SK-N-SH (cell line): ENCODE results near the gene KCTD17. TPM values are rescaled to one million over a fixed set of nuclear protein-coding genes. Genes with fewer than 3 reads are reported as not detected.

ENCODE experiments used
- CTCF ChIA-PET: fragments of 300-600, 350-600 bp; formaldehyde crosslinking; extraction: SDS; loops from one replicate; lab custom pipeline; 2021; lab: Yijun Ruan, JAX
- POLR2A ChIA-PET: fragments of 350-600 bp; sonication (Branson Sonifier 250); formaldehyde crosslinking; extraction: SDS; loops from one replicate; lab custom pipeline; 2020; ENCODE audit warnings: antibody characterized with exemption, inconsistent platforms; lab: Yijun Ruan, JAX
- DNase-seq: peaks from one replicate; pipeline ENCODE4 v3.0.0; 2012
- H2AFZ ChIP-seq: fragments of 200-600 bp; sonication (generic); 2 replicates; pipeline ENCODE4 v1.8.1; 2016; ENCODE audit warnings: antibody characterized with exemption, mild to moderate bottlenecking, low read depth
- H3F3A ChIP-seq: fragments of 200-600 bp; sonication (generic); replicated peaks from 2 replicates; pipeline ENCODE3; 2016; ENCODE audit warnings: antibody characterized with exemption, mild to moderate bottlenecking; ENCODE audit not compliant: insufficient read depth
- H3K27ac ChIP-seq, 2 experiments: fragments of 200-500 bp in 1 of 2; fragments of 200-600 bp in 1 of 2; sonication (Bioruptor generic) in 1 of 2; sonication (generic), shearing (Covaris generic) in 1 of 2; 2 replicates each; pipeline versions ENCODE4 v1.5.1 to v1.6.1; 2014 to 2016; ENCODE audit warnings: low read depth in 2 of 2, inconsistent platforms in 1 of 2, low read length in 1 of 2, mild to moderate bottlenecking in 1 of 2, mixed read lengths in 1 of 2
- H3K27me3 ChIP-seq: fragments of 200-600 bp; sonication (generic), shearing (Covaris generic); 2 replicates; pipeline ENCODE4 v1.6.1; 2016; ENCODE audit warnings: mixed run types; ENCODE audit not compliant: insufficient read depth
- H3K36me3 ChIP-seq, 2 experiments: fragments of 200-500 bp in 1 of 2; fragments of 200-600 bp in 1 of 2; sonication (Bioruptor generic) in 1 of 2; sonication (generic) in 1 of 2; replicated peaks in 1 of 2; 2 replicates each; pipeline versions ENCODE3 to v1.5.1; 2014 to 2016; ENCODE audit warnings: low read length in 1 of 2, mild to moderate bottlenecking in 1 of 2; ENCODE audit not compliant: insufficient read depth in 2 of 2, control insufficient read depth in 1 of 2
- H3K4me1 ChIP-seq, 2 experiments: fragments of 200-500 bp in 1 of 2; fragments of 200-600 bp in 1 of 2; sonication (Bioruptor generic) in 1 of 2; sonication (generic), shearing (Covaris generic) in 1 of 2; 2 replicates each; pipeline versions ENCODE4 v1.5.1 to v1.6.1; 2014 to 2016; ENCODE audit warnings: low read depth in 1 of 2, low read length in 1 of 2, mixed run types in 1 of 2; ENCODE audit not compliant: insufficient read depth in 2 of 2, control insufficient read depth in 1 of 2
- H3K4me2 ChIP-seq: fragments of 200-600 bp; sonication (generic), shearing (Covaris generic); 2 replicates; pipeline ENCODE4 v1.6.1; 2017; ENCODE audit warnings: mixed run types
- H3K4me3 ChIP-seq, 2 experiments: fragments of 200-500 bp in 1 of 2; fragments of 200-600 bp in 1 of 2; sonication (Bioruptor generic) in 1 of 2; sonication (generic), shearing (Covaris generic) in 1 of 2; 2 replicates each; pipeline versions ENCODE4 v1.5.1 to v1.8.1; 2014 to 2016; ENCODE audit warnings: low read depth in 2 of 2, inconsistent platforms in 1 of 2, low read length in 1 of 2, mild to moderate bottlenecking in 1 of 2, mixed read lengths in 1 of 2, moderate library complexity in 1 of 2
- H3K79me2 ChIP-seq: fragments of 200-600 bp; sonication (generic); 2 replicates; pipeline ENCODE4 v1.8.1; 2017; ENCODE audit warnings: mild to moderate bottlenecking; ENCODE audit not compliant: insufficient read depth
- H3K9ac ChIP-seq: fragments of 200-600 bp; sonication (generic); 2 replicates; pipeline ENCODE4 v1.6.1; 2017; ENCODE audit warnings: mixed run types
- H3K9me2 ChIP-seq: fragments of 200-600 bp; sonication (generic); 2 replicates; pipeline ENCODE4 v1.6.1; 2017; ENCODE audit warnings: mixed run types
- H3K9me3 ChIP-seq: fragments of 200-600 bp; sonication (generic); 2 replicates; pipeline ENCODE4 v1.6.1; 2017; ENCODE audit warnings: mixed run types, mild to moderate bottlenecking, moderate library complexity
- H4K20me1 ChIP-seq: fragments of 200-600 bp; sonication (generic); 2 replicates; pipeline ENCODE4 v1.6.1; 2017; ENCODE audit warnings: mild to moderate bottlenecking, mixed run types; ENCODE audit not compliant: insufficient read depth
- CTCF ChIP-seq: fragments of 200-600 bp; sonication (generic); IDR thresholded peaks from 2 replicates; pipeline ENCODE4 v1.6.1; 2017; ENCODE audit warnings: antibody characterized with exemption, mild to moderate bottlenecking, moderate library complexity
- EZH2phosphoT487 ChIP-seq: fragments of 200-600 bp; sonication (generic); IDR thresholded peaks from 2 replicates; pipeline ENCODE4 v1.6.1; 2017; ENCODE audit warnings: low read depth, mixed run types, mild to moderate bottlenecking, antibody characterized with exemption, moderate library complexity, borderline replicate concordance
- FOSL2 ChIP-seq: IDR thresholded peaks from 2 replicates; pipeline ENCODE4 v1.4.0; 2012; ENCODE audit warnings: low read depth, mild to moderate bottlenecking, moderate library complexity, borderline replicate concordance
- FOXJ3 ChIP-seq: sonication (generic); formaldehyde crosslinking; IDR thresholded peaks from 2 replicates; pipeline ENCODE4 v1.5.1; 2020; ENCODE audit warnings: mild to moderate bottlenecking, missing genetic modification reagents
- FOXM1 ChIP-seq: IDR thresholded peaks from 2 replicates; pipeline ENCODE4 v1.4.0; 2012; ENCODE audit warnings: low read depth, mild to moderate bottlenecking
- GATA2 ChIP-seq: sonication (generic); formaldehyde crosslinking; IDR thresholded peaks from 2 replicates; pipeline ENCODE4 v1.5.0; 2020; ENCODE audit warnings: mild to moderate bottlenecking, missing genetic modification reagents
- JUND ChIP-seq: IDR thresholded peaks from 2 replicates; pipeline ENCODE4 v1.4.0; 2012
- MXI1 ChIP-seq: IDR thresholded peaks from 2 replicates; pipeline ENCODE4 v1.6.1; 2012; ENCODE audit warnings: mild to moderate bottlenecking, low read depth, low read length, improper control_type of control experiment
- RCOR1 ChIP-seq: fragments of 150-350 bp; IDR thresholded peaks from 2 replicates; pipeline ENCODE4 v1.6.1; 2017; ENCODE audit warnings: antibody characterized with exemption, low read length
- RFX5 ChIP-seq: IDR thresholded peaks from 2 replicates; pipeline ENCODE4 v1.6.1; 2012; ENCODE audit warnings: mild to moderate bottlenecking, improper control_type of control experiment, low read length
- RXRA ChIP-seq: IDR thresholded peaks from 2 replicates; pipeline ENCODE4 v1.4.0; 2012; ENCODE audit warnings: low read depth, mild to moderate bottlenecking, borderline replicate concordance
- SIN3A ChIP-seq: IDR thresholded peaks from 2 replicates; pipeline ENCODE4 v1.6.1; 2012; ENCODE audit warnings: low read depth, mild to moderate bottlenecking, low read length, moderate library complexity, borderline replicate concordance
- WGBS: methylation state at CpG from one replicate; pipeline ENCODE4 v1.1.6; 2017; ENCODE audit warnings: low lambda C conversion rate; 5-methylcytosine and 5-hydroxymethylcytosine counted together
- polyA plus RNA-seq, 3 experiments: library from polyadenylated mRNA; depleted of rRNA; stranded (reverse); fragments of >200 nt; gene quantifications; 2 replicates each; pipeline ENCODE4 v1.2.3, GENCODE V29; 2012
- TF ChIP-seq, protein P1 (sequence below): IDR thresholded peaks from 2 replicates; pipeline ENCODE4; 2012

The KCTD17 gene
- polyA plus RNA-seq, 1 of the 3 experiments (the other 2 are of a cell fraction), result 57.8 TPM

DNA sequence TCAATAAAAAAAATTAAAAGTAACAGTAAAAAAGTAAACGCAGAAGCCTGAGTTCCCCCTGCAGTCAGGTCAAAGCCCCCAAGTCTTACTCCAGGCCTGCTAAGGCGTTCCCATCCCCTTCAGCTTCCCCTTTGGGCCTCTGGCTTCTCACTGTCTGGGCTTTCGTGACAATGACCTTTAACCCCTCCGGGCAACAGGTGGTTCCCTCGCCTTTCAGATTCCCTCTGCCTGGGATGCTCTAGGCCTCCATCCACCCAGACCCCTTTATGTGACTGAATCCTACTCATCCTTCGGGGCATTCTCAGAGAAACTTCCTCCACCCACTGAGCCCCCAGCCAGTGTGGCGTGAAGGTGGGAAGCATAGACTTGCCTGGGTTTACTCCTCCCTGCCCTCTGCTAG is 24.0 kb upstream of the KCTD17 start:
- no peak overlapping the region for H3K4me2 ChIP-seq
- H3K27me3 ChIP-seq, result no peaks in the 10 kb centered on the region
- no peak for DNase-seq
- peaks cover 7% of the 10 kb centered on the region for H3K79me2 ChIP-seq
- no peak overlapping the region for H3K27ac ChIP-seq
- POLR2A ChIA-PET, result interaction anchor here (1.4 kb wide), 1 partner anchor 9 kb away, joined by 5 read pairs; the partner anchor contains the start of genes MPST and TST
- peaks cover 6 to 47% of the 10 kb centered on the region in 2 experiments for H3K36me3 ChIP-seq
- H3K9ac ChIP-seq, result no peak overlapping the region
- H2AFZ ChIP-seq, result no peak overlapping the region
- H3K9me3 ChIP-seq, result no peaks in the 10 kb centered on the region
- no peaks in the 10 kb centered on the region for H3K9me2 ChIP-seq
- peaks cover 0 to 3% of the 10 kb centered on the region in 2 experiments; a peak in 2 of 4 replicates for H3K4me1 ChIP-seq
- H3F3A ChIP-seq, result no peaks in the 10 kb centered on the region
- no peak for TF ChIP-seq MXI1
- TF ChIP-seq, all 33 proteins: peak for 0
- Histone ChIP-seq H3K4me3 (no peak overlapping the region), H4K20me1 (no peaks in the 10 kb centered on the region)
- CTCF ChIA-PET, result no interaction called here
- WGBS, result 91% methylated on average over 7 of the region's 7 CpGs

DNA sequence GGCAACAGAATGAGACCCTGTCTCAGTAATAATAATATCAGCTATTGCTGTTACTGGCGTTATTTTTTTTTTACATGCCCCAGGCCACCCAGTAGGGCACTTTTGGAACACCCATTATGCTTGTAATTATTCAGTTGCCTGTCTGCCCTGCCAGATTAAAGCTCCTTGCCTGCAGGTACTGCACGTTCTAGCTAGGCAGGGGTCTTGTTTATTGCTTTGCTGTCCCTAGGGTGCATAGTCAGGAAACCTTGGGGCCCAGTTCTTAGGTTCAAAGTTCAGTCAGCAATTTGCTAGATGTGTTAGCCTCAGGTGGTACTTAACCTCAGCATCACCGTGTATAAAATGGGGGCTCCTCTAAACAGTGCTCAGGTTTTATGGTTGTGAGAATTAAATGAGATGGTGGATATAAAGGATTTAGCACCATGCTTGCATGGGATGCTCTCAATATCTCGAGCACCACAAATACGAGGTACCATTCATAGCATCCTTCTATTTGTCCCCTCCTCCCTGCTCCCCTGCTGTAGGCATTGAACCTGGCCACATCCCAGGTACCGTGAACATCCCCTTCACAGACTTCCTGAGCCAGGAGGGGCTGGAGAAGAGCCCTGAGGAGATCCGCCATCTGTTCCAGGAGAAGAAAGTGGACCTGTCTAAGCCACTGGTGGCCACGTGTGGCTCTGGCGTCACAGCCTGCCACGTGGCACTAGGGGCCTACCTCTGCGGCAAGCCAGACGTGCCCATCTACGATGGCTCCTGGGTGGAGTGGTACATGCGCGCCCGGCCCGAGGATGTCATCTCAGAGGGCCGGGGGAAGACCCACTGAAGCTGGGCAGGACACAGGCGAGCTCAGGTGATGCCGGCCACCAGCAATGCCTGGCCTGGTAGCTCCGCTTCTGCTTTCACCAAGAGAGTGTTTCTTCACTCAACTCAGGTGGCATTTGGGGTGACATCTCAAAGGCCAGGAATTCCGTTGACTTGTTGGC is 22.6 kb upstream of the KCTD17 start:
- H3K4me3 ChIP-seq, result no peak overlapping the region
- H4K20me1 ChIP-seq, result no peaks in the 10 kb centered on the region
- no peak for DNase-seq
- H3F3A ChIP-seq, result no peaks in the 10 kb centered on the region
- no peak overlapping the region for H2AFZ ChIP-seq
- no peaks in the 10 kb centered on the region for H3K9me3 ChIP-seq
- 98% methylated on average over 18 of the region's 22 CpGs for WGBS
- ChIA-PET CTCF (interaction anchor here (0.6 to 2.2 kb wide), 4 partner anchors 8 to 543 kb away, joined by 3 to 17 read pairs (median 4); no protein-coding TSS in a partner anchor), POLR2A (interaction anchor here (1.4 kb wide), 1 partner anchor 10 kb away, joined by 5 read pairs; the partner anchor contains the start of genes MPST and TST)
- H3K27ac ChIP-seq, result no peak overlapping the region
- H3K79me2 ChIP-seq, result no peaks in the 10 kb centered on the region
- peaks cover 6 to 47% of the 10 kb centered on the region in 2 experiments for H3K36me3 ChIP-seq
- TF ChIP-seq RFX5 (no peak), RXRA (no peak), SIN3A (no peak), MXI1 (no peak), CTCF (no peak), EZH2phosphoT487 (no peak), GATA2 (CRISPR knock-in tag) (no peak), FOSL2 (no peak), JUND (no peak), FOXM1 (no peak), RCOR1 (no peak), FOXJ3 (CRISPR knock-in tag) (no peak)
- TF ChIP-seq, protein P1, sequence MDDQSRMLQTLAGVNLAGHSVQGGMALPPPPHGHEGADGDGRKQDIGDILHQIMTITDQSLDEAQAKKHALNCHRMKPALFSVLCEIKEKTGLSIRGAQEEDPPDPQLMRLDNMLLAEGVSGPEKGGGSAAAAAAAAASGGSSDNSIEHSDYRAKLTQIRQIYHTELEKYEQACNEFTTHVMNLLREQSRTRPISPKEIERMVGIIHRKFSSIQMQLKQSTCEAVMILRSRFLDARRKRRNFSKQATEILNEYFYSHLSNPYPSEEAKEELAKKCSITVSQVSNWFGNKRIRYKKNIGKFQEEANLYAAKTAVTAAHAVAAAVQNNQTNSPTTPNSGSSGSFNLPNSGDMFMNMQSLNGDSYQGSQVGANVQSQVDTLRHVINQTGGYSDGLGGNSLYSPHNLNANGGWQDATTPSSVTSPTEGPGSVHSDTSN, result no peak
- no peak overlapping the region for H3K4me2 ChIP-seq
- no peak overlapping the region for H3K9ac ChIP-seq
- H3K4me1 ChIP-seq, result no peaks in the 10 kb centered on the region; a peak in 1 of 4 replicates
- no peaks in the 10 kb centered on the region for H3K9me2 ChIP-seq
- no peaks in the 10 kb centered on the region for H3K27me3 ChIP-seq
